Psoas muscle (tissue), 8 donors: ENCODE measurements around the gene BCL11A. TPM values are rescaled to one million over a fixed set of nuclear protein-coding genes. Genes with fewer than 3 reads are reported as not detected.

ENCODE experiments used
- ATAC-seq, 4 donors: fragments of 200-7000 bp; cut with Tn5 transposase; one replicate each; pipeline ENCODE4 v1.9.1; 2020; ENCODE audit warnings: moderate library complexity in 3 of 4, mild to moderate bottlenecking in 2 of 4
- DNase-seq, 2 donors: peaks; one replicate each; pipeline ENCODE4 v3.0.0-alpha.2; 2020
- H3K27ac ChIP-seq: fragments of 200-600 bp; one replicate; pipeline ENCODE4 v1.8.0; 2022
- H3K27me3 ChIP-seq, 3 donors: fragments of 200-600 bp in 1 of 3; one replicate each; pipeline versions ENCODE4 v1.6.1 to v1.8.0; 2013 to 2022; ENCODE audit warnings: low read length in 2 of 3, mild to moderate bottlenecking in 2 of 3, moderate library complexity in 1 of 3; ENCODE audit not compliant: insufficient read depth in 3 of 3
- H3K36me3 ChIP-seq, 2 donors: fragments of 200-600 bp in 1 of 2; one replicate each; pipeline versions ENCODE4 v1.6.1 to v1.8.0; 2013 to 2022; ENCODE audit warnings: low read depth in 1 of 2, mild to moderate bottlenecking in 1 of 2, moderate library complexity in 1 of 2; ENCODE audit not compliant: insufficient read depth in 1 of 2
- H3K4me1 ChIP-seq: fragments of 200-600 bp; one replicate; pipeline ENCODE4 v1.8.0; 2022
- H3K4me3 ChIP-seq: fragments of 200-600 bp; one replicate; pipeline ENCODE4 v1.8.0; 2022; ENCODE audit warnings: mild to moderate bottlenecking
- H3K9me3 ChIP-seq: fragments of 200-600 bp; one replicate; pipeline ENCODE4 v1.8.0; 2022
- CTCF ChIP-seq: fragments of 200-600 bp; IDR thresholded peaks from one replicate; pipeline ENCODE4 v1.8.0; 2022; ENCODE audit warnings: antibody characterized with exemption
- WGBS, 3 donors: extraction: QIAGEN DNeasy Blood & Tissue Kit; methylation state at CpG; one replicate each; pipeline versions ENCODE4 v1.1.6 to v1.1.7; 2013; 5-methylcytosine and 5-hydroxymethylcytosine counted together
- intact Hi-C, 2 donors: fragments of 100-400 bp; cut with DNase I; formaldehyde crosslinking; loops; one replicate each; pipeline versions ENCODE4 v1.11.0 to v1.14.2; 2022
- long read RNA-seq, 2 donors: library from polyadenylated mRNA; unstranded; transcript quantifications; one replicate each; pipeline ENCODE4 v2.0.0, GENCODE V29; 2021
- polyA plus RNA-seq, 3 donors: library from polyadenylated mRNA; stranded (reverse); fragments of 200-250 nt; gene quantifications; one replicate each; pipeline ENCODE4 v1.2.3, GENCODE V29; 2013
- total RNA-seq, 4 donors: library from RNA; stranded (reverse); fragmentation: NEBNext Ultra II Directional in 2 of 4; extraction: Animal tissue kit (Norgen Biotek cat#: 25700) in 2 of 4; gene quantifications; one replicate each; pipeline versions ENCODE4 v1.2.1 to v1.2.4, GENCODE V29; 2021 to 2023
- donor health status: healthy with polysubstance abuse.
- donor health status: DM: no; HTN: no; CAD: no; lungs with moderate emphysema.
- donor health status: Bipolar disorder and iron deficiency.
- donor health status: healthy.
- donor health status: DM: yes; HTN: yes; CAD: no.
- donor health status: DM: no; HTN: no; CAD: no.
- donor health status: DM: no; HTN: no; CAD: no.
- donor health status: DM: yes; HTN: yes; CAD: no.

BCL11A gene
- total RNA-seq (under 1 TPM; 0.24 to 0.66 (median 0.55) TPM), polyA plus RNA-seq (under 1 TPM in 2 of 3 donors, not detected in 1; 0.01 to 0.05 TPM)
- long read RNA-seq, donor 1, result 0 reads
- long read RNA-seq, donor 2, result 0 reads

- Histone ChIP-seq H3K27me3 (peaks cover 2 to 96% (median 36%) of the 10 kb centered on the region in 3 donors), H3K27ac (no peak within 1 kb of the TSS), H3K4me1 (peaks cover 28% of the 10 kb centered on the region), H3K36me3 (no peaks in the 10 kb centered on the region), H3K4me3 (peak within 1 kb of the TSS; percentile 85), H3K9me3 (no peaks in the 10 kb centered on the region)
- ATAC-seq (no peak), DNase-seq (peak in 1 of 2 donors; percentile 55)
- TF ChIP-seq CTCF, result no peak
- WGBS, 3 donors, result 0 to 2% (median 1%) methylated on average over 12 to 34 of the region's 35 CpGs
- intact Hi-C loops, result loop anchor here in 1 of 2 donors (5.0 kb wide), 2 partner anchors 341 to 1251 kb away; no protein-coding TSS in a partner anchor
Observed at GRCh38 chr2:60553495-60554073, at the start of gene BCL11A. Gene BCL11A (minus strand): TSS chr2:60553654. CDS start chr2:60553270, 384 bp downstream.

- Histone ChIP-seq H3K9me3 (no peaks in the 10 kb centered on the region), H3K4me3 (no peak overlapping the region), H3K27ac (no peak overlapping the region), H3K4me1 (no peaks in the 10 kb centered on the region), H3K36me3 (no peaks in the 10 kb centered on the region), H3K27me3 (peaks cover 0 to 2% (median 0%) of the 10 kb centered on the region in 3 donors)
- WGBS, 3 donors, result 37 to 42% (median 39%) methylated on average over 12 of the region's 12 CpGs
- ATAC-seq, result no peak
- no peak for TF ChIP-seq CTCF
- no peak for DNase-seq
- intact Hi-C loops, result no loop called here
Observed at GRCh38 chr2:60602828-60603532, 49.5 kb upstream of the BCL11A start.

GRCh38 chr2:60602388-60602787 lies 48.9 kb upstream of the BCL11A start:
- TF ChIP-seq CTCF, result no peak
- no peaks in the 10 kb centered on the region for H3K4me1 ChIP-seq
- ATAC-seq (no peak), DNase-seq (no peak)
- WGBS, 3 donors, result 68 to 74% (median 73%) methylated on average over 6 of the region's 6 CpGs
- no peaks in the 10 kb centered on the region for H3K9me3 ChIP-seq
- H3K27ac ChIP-seq, result no peak overlapping the region
- H3K27me3 ChIP-seq, result peaks cover 0 to 2% (median 0%) of the 10 kb centered on the region in 3 donors
- H3K36me3 ChIP-seq, result no peaks in the 10 kb centered on the region
- no peak overlapping the region for H3K4me3 ChIP-seq
- intact Hi-C loops, result no loop called here

GRCh38 chr2:60598271-60598670 lies 44.8 kb upstream of the BCL11A start:
- H3K4me3 ChIP-seq, result no peak overlapping the region
- no peak for DNase-seq
- TF ChIP-seq CTCF, result no peak
- no peaks in the 10 kb centered on the region for H3K4me1 ChIP-seq
- no peaks in the 10 kb centered on the region for H3K36me3 ChIP-seq
- ATAC-seq, result no peak
- 84 to 90% (median 89%) methylated on average over 3 of the region's 3 CpGs for WGBS, 3 donors
- no peaks in the 10 kb centered on the region for H3K27me3 ChIP-seq
- intact Hi-C loops, result no loop called here
- peaks cover 3% of the 10 kb centered on the region for H3K9me3 ChIP-seq
- H3K27ac ChIP-seq, result no peak overlapping the region
